SH-SY5Y (cell line): Measurements from ENCODE around the gene MED13L.

Experiments
- GATA2 ChIP-seq: IDR thresholded peaks from 2 replicates; pipeline ENCODE4 v1.6.1; 2011; ENCODE audit warnings: mild to moderate bottlenecking, low read depth, low read length
- GATA3 ChIP-seq: IDR thresholded peaks from 2 replicates; pipeline ENCODE4 v1.6.1; 2011; ENCODE audit warnings: low read depth, mild to moderate bottlenecking, low read length, moderate library complexity

- TF ChIP-seq GATA3 (no peak), GATA2 (no peak)
These were observed 70.2 kb downstream of the MED13L start for GRCh38 chr12:116207274-116207673.
